Spleen (tissue), 7 donors: Measurements from ENCODE around the gene RPS27A.

Source experiments
- POLR2A ChIP-seq, 3 donors: fragments of 450-650 bp; IDR thresholded peaks; one replicate each; pipeline ENCODE4 v1.5.1; 2017; ENCODE audit warnings: antibody characterized with exemption in 3 of 3, mild to moderate bottlenecking in 1 of 3
- TF ChIP-seq, protein P1 (sequence below), 11 experiments: fragments of 200-600 bp in 7 of 11; fragments of 450-650 bp in 4 of 11; sonication (generic) in 4 of 11; IDR thresholded peaks in 8 of 11; conservative IDR thresholded peaks in 3 of 11; 1 replicate in 7 of 11; 2 replicates in 4 of 11; pipeline versions ENCODE4 v1.4.0 to v1.8.0; 2016 to 2021; ENCODE audit warnings: antibody characterized with exemption in 11 of 11, inconsistent platforms in 4 of 11, mild to moderate bottlenecking in 1 of 11
- donor health status: DM: no; HTN: no; CAD: no; lungs with moderate emphysema.
- donor health status: DM: no; HTN: no; CAD: no.
- donor health status: DM: no; HTN: no; CAD: no.

DNA sequence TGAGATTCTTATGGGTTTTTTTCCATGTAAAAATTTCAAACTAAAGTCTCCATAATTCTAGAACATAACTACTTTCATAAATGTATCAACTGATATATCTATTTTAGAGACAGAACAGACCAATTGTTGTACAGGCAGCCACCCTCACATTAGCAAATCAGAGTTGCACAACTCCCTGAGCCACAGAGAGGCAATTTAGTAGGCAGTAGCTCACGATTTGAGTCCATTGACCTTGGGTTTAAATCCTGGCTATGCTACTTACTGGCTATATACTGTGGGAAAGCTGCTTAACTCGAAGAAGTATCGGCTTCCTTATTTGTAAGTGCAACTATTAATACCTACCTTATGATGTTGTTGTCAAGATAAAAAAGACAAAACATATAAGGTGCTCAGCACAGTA lies 20.3 kb downstream of the RPS27A start:
- no peak for TF ChIP-seq POLR2A (IDR thresholded peaks at IDR 0.05)
- TF ChIP-seq, protein P1, sequence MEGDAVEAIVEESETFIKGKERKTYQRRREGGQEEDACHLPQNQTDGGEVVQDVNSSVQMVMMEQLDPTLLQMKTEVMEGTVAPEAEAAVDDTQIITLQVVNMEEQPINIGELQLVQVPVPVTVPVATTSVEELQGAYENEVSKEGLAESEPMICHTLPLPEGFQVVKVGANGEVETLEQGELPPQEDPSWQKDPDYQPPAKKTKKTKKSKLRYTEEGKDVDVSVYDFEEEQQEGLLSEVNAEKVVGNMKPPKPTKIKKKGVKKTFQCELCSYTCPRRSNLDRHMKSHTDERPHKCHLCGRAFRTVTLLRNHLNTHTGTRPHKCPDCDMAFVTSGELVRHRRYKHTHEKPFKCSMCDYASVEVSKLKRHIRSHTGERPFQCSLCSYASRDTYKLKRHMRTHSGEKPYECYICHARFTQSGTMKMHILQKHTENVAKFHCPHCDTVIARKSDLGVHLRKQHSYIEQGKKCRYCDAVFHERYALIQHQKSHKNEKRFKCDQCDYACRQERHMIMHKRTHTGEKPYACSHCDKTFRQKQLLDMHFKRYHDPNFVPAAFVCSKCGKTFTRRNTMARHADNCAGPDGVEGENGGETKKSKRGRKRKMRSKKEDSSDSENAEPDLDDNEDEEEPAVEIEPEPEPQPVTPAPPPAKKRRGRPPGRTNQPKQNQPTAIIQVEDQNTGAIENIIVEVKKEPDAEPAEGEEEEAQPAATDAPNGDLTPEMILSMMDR (IDR thresholded peaks at IDR 0.05 in 8 of 11, conservative IDR thresholded peaks at IDR 0.05 in 3 of 11), result no peak
